ENCODE data around the gene CSTPP1.

CSTPP1 gene

GRCh38 chr11:47143322-47143721, 206.8 kb downstream of the CSTPP1 start:
- DNase-seq = no peak

DNA sequence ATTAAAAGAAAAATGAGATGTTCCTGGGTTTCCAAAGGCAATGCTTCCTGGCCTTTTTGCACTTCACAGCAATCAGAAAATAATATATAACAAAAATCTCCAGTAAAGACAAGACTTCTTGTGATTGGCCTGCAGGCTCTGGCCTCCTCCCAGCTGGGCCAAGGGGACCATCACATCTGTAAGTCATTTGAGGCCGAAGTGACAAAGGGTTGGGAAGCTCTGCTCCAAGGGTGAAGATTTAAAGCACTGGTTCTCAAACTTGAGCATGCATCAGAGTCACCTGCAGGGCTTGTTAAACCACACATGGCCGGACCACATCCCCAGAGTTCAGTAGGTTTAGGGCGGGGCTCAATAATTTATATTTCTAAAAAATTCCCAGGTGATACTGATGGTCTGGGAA, 208.0 kb downstream of the CSTPP1 start:
- DNase-seq = no peak

GRCh38 chr11:47147250-47147649, 210.7 kb downstream of the CSTPP1 start:
- no peak for DNase-seq

DNA sequence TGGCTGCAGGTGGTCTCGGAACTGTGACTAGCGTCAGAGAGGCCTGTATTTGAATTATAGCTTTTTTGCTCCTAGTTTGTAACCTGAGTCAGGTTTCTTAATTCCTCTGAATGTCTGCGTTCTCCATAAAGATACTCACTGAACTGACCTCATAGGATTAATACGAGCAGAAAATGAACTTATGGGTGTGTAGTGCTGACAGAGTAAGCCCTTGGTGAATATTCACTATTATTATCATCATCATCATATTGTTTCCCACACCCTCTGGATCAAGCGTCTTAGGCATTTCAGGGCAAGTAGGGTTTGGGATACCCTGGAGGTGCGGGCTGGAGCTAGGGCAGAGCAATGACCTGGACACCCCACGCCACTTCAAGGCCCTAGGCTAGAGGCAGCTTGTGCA, 211.1 kb downstream of the CSTPP1 start:
- DNase-seq = no peak

DNA sequence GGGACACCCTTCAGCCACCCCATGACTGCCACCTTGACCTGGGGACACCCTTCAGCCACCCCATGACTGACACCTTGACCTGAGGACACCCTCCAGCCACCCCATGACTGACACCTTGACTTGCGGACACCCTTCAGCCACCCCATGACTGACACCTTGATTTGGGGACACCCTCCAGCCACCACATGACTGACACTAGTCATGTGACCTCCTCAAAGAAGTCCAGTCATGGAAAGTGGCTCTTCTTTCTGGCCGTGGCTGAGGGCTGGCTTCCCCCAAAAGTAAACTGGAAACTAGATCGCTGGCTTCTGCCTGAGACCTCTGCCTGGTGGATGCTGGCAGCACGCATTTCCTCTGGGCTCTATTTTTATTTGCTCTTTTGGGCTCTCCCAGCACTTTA, 211.7 kb downstream of the CSTPP1 start:
- no peak for DNase-seq

GRCh38 chr11:47148903-47149531, 212.5 kb downstream of the CSTPP1 start:
- DNase-seq = no peak

- DNase-seq = no peak
These were observed 213.2 kb downstream of the CSTPP1 start for GRCh38 chr11:47149782-47150181.

DNA sequence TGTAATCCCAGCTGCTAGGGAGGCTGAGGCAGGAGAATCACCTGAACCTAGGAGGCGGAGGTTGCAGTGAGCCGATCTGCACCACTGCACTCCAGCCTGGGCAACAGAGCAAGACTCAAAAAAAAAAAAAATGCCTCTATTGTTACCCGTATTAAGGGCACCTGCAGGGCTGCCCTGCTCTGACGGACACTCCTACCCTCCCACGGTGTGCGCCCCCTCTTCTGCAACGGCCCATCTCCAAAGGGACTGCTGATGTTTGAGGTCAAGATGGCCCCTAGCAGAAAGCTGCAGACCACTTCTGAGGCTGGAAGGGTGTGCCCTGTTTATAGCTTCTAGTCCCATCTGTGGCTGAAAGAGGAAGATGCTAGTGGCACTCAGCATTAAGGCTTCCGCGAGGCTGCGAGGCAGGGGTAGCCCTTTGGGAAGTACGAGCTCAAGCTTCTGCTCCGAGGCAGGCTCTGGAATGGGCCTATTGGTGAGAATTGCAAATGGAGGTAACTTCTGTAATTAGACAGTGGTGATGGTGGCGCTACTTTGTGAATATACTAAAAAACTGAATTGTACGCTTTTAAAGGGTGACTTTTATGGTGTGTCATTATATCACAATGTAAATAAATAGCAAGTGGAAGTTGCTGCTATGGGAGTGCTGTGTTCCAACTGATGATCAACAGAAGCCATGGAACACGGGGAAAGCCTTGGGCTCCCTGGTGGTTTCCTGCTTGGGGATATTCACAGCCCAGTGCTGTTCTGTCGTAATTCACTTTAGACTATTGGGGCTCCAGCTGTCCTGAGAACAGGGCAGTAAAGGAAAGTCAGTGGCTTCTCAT, 215.8 kb downstream of the CSTPP1 start:
- no peak for DNase-seq

DNA sequence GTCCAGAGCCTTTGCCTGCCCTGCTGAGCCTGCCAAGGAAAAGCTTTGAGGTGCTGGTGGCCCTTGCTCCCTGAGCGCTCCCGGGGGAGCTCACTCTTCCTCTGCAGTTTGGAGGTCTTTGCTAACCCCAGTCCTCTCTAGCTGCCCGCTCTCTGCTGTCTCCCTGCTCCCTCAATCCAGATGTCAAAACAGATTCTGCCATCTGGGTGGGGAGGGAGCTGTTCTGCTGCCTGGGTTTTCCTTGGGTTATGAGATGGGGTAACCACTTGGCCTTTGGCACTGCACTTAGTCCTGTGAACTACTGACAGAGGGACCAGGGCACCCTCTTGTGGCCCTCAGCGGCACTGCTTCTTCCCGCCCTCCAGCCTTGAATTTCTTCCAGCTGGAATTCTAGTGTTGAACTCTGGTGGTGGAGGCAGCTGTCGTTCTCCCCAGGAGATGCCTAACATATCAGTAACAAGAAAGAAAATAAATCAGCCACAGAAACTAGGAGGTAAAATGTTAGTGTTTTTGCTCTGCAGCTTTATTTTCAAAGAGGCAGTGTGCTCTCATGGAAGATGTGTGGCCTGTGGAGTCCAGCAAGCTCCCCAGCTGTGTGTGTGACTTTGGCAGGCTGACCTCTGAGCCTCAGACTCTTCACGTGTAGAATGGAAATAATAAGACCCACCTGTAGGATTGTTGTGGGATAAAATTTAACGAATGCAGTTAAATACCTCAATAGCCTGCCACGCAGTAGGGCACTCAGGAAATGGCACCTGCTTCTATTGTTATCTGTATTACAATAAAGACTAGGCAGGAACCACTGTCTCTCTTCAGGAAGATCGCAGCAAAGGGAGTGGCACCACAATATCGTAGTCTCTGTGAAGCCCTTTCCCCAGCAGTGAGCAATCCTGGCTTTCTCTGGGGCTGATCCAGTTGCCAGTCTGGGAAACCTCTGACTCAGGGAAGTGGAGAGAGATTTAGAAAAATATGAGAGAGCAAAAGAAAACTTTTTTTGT, 216.7 kb downstream of the CSTPP1 start:
- DNase-seq = peak; percentile 83

- no peak for DNase-seq
These were observed 218.3 kb downstream of the CSTPP1 start for GRCh38 chr11:47154616-47155570.

DNA sequence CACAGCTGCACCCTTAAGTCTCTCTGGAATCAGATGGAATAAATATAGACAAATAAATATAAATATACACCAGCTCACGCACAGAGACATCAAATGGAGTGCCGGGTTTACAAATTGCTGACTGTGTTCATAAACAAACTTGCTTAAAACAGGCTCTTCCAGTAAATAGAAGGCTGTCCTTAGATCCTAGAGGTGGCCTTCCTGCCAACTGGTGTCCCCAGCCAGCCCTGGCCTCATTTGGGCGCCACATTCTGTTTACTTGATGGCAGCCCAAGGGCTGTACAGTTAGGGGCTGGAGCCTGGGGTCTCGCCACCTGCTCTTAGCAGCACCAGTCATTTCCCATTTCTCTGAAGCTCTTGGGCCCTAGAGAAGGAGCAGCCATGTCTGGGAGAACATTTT, 219.3 kb downstream of the CSTPP1 start:
- no peak for DNase-seq

- no peak for DNase-seq
These were observed 219.8 kb downstream of the CSTPP1 start for GRCh38 chr11:47156333-47156732.

DNA sequence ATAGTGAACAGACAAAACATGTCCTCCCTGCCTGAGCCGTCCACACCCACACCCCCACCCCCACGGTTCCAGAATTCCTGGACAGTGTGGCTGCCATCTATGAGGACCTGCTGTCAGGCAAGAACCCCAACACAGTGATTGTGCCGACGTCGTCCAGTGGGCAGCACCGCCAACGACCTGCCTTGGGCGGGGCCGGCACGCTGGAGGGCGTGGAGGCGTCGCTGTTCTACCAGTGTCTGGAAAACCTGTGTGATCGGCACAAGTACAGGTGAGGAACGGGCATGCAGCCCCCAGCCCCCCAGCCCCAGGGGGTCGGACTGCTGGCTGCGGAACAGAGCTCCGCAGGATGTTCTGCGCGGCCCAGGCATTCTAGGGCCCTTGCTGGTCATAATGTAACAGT, 220.4 kb downstream of the CSTPP1 start:
- no peak for DNase-seq

GRCh38 chr11:47157805-47158204, 221.2 kb downstream of the CSTPP1 start:
- no peak for DNase-seq

- no peak for DNase-seq
These were observed 221.7 kb downstream of the CSTPP1 start for GRCh38 chr11:47158242-47158641.

DNA sequence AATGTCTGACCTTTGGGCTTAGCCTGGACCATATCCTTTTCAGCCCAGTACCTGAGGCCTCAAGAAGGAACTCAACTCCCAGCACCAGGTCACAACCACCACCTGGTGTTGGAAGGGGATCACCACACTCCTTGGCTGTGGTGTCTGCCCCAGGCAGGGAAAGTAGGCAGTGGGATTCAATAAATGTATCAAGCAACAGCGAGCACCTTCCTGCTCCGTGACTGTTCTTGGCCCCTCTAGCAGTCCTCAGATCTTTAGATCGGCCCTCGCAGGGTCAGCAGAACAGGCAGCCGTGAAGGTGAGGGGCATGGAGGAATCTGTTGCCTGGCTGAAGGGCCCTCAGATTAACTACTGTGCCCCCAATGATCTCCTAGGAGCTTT, 224.2 kb downstream of the CSTPP1 start:
- no peak for DNase-seq

DNA sequence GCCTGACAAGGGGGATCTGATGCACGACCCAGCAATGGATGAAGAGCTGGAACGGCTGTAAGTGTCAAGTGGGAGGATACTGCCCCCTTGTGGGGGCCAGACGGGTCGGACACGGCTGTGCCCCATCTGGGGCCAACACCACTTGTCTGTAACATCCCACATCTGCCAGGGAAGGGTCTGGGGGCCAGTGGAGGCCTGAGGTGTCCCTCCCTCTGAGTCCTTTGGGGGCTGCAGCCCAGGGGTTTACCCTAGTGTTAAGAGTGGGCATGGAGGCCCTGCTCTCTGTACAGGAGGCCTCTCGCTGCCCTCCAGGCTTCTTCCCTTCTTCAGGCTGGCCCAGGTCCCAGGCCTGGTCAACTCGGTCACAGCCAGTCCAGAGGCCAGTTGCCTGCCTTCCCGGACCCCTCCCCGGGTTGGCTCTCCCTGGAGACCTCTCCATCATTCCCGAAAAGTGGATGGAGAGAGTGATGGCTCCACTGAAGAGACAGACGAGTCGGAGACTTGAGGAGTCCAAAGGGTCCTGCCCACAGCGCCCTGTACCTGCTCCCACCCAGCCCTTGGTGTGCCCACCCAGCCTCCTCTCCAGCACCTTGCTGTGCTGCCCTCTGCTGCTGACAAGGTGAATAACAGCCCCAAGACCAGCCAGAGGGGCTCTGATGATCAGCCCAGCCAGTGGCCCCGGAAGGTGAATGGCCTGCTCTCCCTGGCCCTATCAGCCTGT, 224.7 kb downstream of the CSTPP1 start:
- DNase-seq = peak; percentile 71

GRCh38 chr11:47161890-47162289, 225.3 kb downstream of the CSTPP1 start:
- DNase-seq = no peak

DNA sequence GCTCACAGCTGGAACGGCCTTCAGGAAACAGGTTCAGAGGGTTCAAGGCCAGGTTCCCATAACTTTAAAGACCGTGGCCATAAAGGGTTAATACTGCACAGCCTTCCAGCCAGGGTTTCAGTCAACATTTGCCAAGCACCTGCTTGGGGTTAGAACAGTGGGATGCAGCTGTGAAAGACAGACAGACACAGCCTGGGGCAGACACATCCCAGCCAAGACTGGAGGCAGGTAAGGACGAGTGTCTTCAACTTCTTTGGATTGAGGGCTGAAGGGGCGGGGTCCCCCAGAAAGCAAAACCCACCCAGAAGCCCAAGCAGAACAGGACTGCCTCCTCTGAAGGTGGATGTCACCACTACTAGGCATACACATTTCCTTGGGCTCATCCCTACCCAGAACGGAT, 225.9 kb downstream of the CSTPP1 start:
- no peak for DNase-seq

GRCh38 chr11:47163193-47163592, 226.6 kb downstream of the CSTPP1 start:
- no peak for DNase-seq

GRCh38 chr11:47163898-47164297, 227.3 kb downstream of the CSTPP1 start:
- DNase-seq = no peak

- no peak for DNase-seq
These were observed 227.8 kb downstream of the CSTPP1 start for GRCh38 chr11:47164321-47164720.
